NB4 (cell line): ENCODE results near the gene DLEC1.
"Not testable (repeated sequence)": the region's sequence is repeated elsewhere in the genome, so short reads cannot be mapped to it uniquely, and the experiment has no call there.

Experiments used
- DNase-seq: peaks from one replicate; pipeline ENCODE4 v3.0.0; 2010; ENCODE audit warnings: low read depth
- H3K4me3 ChIP-seq: one replicate; pipeline ENCODE4 v1.5.1; 2011; ENCODE audit warnings: mild to moderate bottlenecking, low read depth, low read length, moderate library complexity
- CTCF ChIP-seq: IDR thresholded peaks from one replicate; pipeline ENCODE4 v1.5.1; 2012; ENCODE audit warnings: low read depth, low read length
- MAX ChIP-seq: IDR thresholded peaks from 2 replicates; pipeline ENCODE4 v1.6.1; 2011; ENCODE audit warnings: low read depth, low read length
- MYC ChIP-seq: IDR thresholded peaks from 2 replicates; pipeline ENCODE4 v1.6.1; 2011; ENCODE audit warnings: low read depth, low read length
- POLR2A ChIP-seq: IDR thresholded peaks from 2 replicates; pipeline ENCODE4 v1.6.1; 2011; ENCODE audit warnings: mild to moderate bottlenecking; ENCODE audit not compliant: insufficient read length; ENCODE audit errors: extremely low read depth

The DLEC1 gene

GRCh38 chr3:38157117-38157516 is 118.1 kb downstream of the DLEC1 start:
- no peak overlapping the region for H3K4me3 ChIP-seq
- no peak for TF ChIP-seq CTCF
- TF ChIP-seq POLR2A, result no peak
- no peak for TF ChIP-seq MAX
- no peak for TF ChIP-seq MYC
- no peak for DNase-seq

GRCh38 chr3:38157595-38157994 is 118.6 kb downstream of the DLEC1 start:
- TF ChIP-seq MYC (no peak), POLR2A (no peak), CTCF (no peak), MAX (no peak)
- DNase-seq, result no peak
- no peak overlapping the region for H3K4me3 ChIP-seq

GRCh38 chr3:38158472-38158871 is 119.5 kb downstream of the DLEC1 start:
- TF ChIP-seq MYC (no peak), POLR2A (no peak), MAX (no peak), CTCF (no peak)
- H3K4me3 ChIP-seq, result no peak overlapping the region
- no peak for DNase-seq

- H3K4me3 ChIP-seq, DNase-seq: not testable (repeated sequence)
These were observed 121.7 kb downstream of the DLEC1 start for GRCh38 chr3:38160704-38161103.

GRCh38 chr3:38163117-38163840 is 124.3 kb downstream of the DLEC1 start:
- TF ChIP-seq MAX (no peak), MYC (no peak), POLR2A (no peak), CTCF (peak; percentile 25)
- H3K4me3 ChIP-seq, result no peak overlapping the region
- DNase-seq, result peak; percentile 47

- DNase-seq, result no peak
- H3K4me3 ChIP-seq, result peak overlapping the region; percentile 88
- TF ChIP-seq POLR2A (no peak), MAX (no peak), MYC (no peak), CTCF (no peak)
These were observed 125.0 kb downstream of the DLEC1 start for GRCh38 chr3:38163841-38164642.
